GM21367 (cell line): ENCODE results near the gene CDC42SE1.

ENCODE experiments used
- ATAC-seq: cut with Tn5 transposase; IDR thresholded peaks from one replicate; pipeline ENCODE4 v1.9.1; 2021; ENCODE audit not compliant: unreplicated experiment

CDC42SE1 gene

DNA sequence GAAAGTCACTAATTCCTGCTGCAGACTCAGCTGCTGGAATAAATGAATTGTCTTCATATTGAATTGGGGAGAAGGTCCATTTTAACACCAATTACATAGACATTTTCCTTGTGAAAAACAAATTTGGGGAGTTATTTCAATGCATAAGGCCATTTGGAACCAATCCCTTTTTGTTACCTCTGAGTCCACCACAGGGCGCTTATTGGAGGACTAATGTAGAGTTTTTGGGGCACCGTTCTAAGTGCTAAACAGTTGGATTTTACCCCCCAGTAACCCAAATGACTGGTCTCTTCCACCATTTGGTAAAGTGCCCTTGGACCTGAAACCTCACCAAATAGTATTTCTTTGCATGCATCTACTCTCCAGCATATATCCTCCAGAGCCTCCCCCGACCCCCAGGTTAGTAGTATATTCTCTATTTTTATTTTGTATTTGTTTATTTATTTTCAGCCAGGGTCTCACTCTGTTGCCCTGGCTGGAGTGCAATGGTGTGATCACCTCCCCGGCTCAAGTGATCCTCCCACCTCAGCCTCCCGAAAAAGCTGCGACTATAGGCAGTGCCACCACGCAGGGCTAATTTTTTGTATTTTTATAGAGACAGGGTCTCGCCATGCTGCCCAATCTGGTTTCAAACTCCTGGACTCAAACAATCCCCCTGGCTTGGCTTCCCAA is 49.6 kb downstream of the CDC42SE1 start:
- no peak for ATAC-seq

DNA sequence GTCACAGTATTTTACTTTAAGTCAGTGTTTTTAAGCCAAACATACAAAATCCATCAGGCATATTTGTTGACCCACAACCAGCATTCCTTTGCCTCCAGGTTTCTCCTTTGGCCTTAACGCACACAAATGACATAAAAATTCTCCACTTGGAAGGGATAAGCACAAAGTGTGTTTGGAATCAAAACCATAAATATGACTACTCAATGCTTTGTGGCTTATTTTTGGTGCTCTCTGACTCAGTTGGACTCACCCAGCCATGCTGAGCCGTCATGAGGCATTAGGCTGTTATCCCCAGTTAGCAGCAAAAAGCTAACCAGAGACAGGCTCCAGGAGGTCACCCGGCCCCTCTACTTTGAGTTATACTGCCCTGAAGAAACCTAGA is 50.2 kb downstream of the CDC42SE1 start:
- ATAC-seq = no peak

DNA sequence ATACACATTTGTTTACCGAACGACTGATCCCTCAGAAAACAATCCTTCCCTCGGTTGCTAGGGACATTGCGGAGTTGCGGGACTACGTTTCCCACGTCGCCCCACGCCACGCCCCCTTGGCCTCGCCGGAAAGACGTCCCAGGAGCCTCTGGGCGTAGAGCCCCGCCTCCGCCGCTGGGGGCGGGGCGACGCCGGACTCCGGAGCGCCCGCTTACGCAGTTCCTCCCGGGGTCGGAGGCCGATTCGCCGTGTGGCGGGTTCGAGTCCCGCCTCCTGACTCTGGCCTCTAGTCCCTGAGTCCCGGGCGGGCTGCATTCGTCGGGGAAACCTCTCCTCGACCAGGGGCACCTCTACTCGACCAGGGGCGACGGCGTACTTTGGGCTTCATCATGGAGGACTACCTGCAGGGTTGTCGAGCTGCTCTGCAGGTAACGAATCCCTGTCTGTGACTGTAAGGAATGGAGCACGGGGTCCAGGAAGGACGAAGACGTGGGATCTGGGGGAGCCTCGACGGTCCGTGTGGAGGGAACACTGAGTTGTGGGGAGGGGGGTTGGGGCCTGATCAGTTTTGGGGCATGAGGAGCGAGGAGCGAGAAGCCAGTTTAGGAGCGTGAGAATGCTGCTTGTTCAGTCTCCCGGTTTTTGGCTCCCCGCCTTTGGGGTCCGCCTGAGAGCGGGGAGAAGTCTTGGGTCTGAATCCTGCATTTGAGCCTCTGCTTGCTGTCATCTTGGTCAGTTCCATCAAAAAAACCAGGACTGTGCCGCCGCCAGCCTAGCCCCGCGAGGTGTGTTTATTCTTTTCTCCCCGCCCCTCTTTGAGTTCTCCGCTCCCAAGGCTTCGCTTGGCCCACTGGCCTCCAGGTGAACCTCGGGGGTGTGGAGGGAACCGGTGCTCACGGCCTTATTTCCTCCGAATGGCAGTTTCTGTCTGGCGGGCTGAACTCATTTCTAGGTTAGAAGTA is 50.9 kb downstream of the CDC42SE1 start, which contains the start of gene PRUNE1:
Gene PRUNE1 (plus strand): TSS at position 206 of the 962 bp plus-strand sequence. CDS start 184 bp downstream, at position 390.
- ATAC-seq = peak; percentile 55

DNA sequence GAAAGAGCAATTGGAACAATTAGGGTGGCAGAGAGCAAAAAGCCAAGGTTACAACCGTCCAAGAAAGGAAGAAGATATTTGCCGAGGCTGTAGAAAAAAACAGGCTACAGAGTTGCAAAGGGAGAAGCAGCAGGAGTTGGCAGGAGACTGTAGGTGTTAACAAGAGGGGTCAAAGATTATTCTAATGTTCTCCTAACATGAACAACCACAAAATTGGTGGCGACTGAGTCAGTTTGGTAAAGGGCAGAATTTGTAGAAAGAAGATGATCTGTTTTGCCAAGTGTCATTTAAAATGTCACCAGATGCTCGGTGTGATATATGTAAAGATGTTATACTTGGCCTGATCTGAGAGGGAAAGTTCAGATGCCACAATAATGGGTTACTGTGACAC is 51.6 kb downstream of the CDC42SE1 start:
- ATAC-seq = peak; percentile 3

DNA sequence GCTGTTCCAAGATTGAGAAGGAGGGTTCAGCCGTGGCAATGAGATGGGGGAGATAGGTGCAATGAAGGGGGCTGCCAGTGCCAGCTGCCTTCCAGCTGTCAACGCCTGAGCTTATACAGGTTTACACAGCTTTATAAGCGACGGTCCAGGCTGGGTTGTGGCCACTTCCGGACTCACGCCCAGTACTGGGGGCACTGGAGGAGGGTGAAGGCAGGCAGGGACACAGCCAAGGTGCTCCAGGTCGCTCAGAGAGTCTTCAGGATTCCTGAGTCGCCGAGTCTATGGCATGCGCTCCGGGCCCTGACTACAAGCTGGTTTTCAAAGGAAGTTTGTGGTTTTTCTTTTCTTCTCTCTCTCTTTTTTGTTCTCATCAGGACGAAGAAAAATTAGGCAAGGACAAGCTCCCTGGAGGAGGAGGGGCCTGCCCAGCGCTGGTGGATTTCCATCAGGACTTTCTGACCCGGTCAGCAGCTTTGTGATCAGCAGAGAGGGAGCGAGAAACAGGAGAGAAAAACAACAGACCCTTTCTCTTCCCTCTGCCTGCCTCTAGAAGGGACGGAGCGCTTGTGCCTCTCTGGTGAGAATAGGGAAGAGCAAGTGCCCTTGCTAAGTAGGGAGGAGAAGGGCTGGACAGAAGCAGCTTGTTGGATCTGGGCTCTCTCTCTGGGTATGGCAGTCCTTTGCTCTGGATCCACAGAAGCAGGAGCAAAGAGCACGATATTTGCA is 52.9 kb downstream of the CDC42SE1 start, which contains the start of gene MINDY1:
Gene MINDY1 (minus strand): TSS at position 576 of the 726 bp plus-strand sequence. CDS start 4,285 bp downstream, outside the sequence.
- ATAC-seq = peak; percentile 43

DNA sequence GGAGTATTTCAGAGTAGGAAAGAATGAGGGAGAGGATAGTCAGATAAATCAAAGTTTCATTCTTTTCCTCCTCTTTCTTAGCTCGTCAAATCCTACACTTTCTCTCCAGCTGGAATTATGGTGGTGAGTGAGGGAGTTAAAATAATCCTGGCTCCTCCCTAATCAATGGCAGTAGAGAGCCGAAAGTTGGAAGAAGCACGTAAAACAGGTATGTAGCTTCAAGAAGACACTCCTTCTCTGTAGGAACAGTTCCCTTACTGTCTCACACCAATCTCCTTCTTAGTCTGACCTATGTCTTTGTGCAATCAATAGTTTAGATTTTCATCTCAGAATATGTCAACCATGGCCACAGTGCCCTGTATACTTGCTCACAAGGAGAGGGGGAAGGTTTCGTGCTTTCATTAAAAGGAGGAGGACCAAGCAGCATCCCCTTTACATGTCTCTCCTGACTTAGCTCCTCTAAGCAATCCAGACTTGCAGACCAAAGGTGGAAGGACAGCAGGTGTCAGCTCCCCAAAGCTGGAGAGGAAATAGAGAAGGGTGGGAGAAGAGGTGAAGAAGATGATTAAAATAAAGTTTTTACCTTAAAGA is 53.6 kb downstream of the CDC42SE1 start:
- ATAC-seq = no peak

DNA sequence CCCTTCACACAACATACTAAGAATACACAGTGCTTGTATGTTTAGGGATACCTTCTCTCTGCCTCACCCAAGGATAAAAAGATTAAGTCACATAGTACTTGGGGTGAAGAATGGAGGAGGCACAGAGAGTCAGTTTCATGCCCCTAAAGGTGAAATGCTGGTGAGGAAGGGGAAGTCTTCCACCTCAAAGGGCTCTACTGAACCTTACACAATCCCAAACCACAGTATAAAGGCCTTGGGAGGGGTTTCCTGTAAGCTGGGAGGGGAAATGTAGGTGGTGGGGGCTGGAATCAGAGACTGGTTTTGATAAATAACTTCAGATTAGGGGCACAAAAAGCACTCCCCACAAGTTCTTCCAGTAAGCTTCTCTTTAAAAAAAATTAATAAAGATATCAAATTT is 56.2 kb downstream of the CDC42SE1 start:
- no peak for ATAC-seq

DNA sequence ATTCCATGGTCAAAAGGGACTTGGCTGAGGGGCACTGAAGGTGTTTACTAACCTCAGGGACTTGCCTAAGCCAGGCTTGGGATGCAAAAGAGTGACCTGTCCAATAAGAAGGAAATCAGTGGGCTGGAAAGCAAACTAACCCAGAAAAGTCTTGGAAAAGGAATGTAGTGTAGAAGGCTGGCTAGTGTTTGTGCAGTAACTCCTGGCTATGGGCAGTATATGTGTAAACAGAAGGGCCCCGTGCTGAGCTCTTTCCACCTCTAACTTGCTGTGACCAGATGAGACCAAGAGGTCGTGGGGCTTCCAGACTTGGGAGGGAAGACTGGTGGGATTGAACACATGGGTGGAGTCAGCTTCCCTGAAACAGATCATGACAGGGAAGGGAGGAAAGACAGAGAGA is 56.8 kb downstream of the CDC42SE1 start:
- no peak for ATAC-seq

DNA sequence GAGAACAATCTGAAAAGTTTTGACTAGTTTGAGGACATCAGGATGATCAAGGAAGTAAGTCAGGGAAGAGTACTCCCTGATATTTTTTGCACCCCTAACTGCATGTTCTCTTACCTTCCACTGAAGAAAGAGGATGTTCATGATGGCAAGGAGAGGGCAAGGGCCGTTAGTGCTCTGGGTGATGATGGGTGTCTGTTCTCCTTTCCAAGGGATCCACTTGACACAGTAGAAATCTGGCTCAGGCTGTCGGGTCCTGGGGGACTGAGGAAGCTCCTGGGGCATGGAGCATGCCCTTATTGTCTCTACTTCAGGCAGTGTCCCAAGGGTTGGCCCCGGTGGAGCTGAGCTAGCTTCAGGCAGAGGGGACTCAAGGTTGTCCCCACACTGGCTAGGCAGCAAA is 57.4 kb downstream of the CDC42SE1 start:
- ATAC-seq = no peak

DNA sequence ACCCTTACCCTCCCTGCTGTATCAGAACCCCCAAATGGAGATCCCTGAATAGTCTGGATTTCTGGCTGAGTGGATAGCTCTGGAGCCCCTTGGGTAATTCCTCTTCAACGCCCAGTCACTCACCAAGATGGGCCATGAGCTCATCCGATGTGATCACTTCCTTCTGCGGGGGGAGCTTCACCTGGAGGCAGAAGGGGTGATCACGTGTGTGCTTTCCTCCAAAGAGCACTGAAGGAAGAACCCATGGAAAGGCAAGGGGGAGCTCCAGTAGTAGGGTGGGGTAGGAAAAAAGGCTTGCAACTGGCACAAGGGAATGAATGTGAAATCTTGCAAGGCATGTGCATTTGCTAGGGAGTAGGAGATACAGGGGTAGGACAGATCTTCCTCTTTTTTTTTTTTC is 57.8 kb downstream of the CDC42SE1 start:
- no peak for ATAC-seq
